Activated CD8-positive, alpha-beta T cell treated with anti-CD3 and anti-CD28 coated beads, Interleukin-2, amount 10 ng/mL, durations not matched to agents 7 days and 5 days (primary cell): Measurements from ENCODE around the gene CYTL1. TPM values are rescaled to one million over a fixed set of nuclear protein-coding genes. Genes with fewer than 3 reads are reported as not detected.
A peak's percentile ranks its signal among the peaks of the same experiment; 100 is the strongest.

Source experiments
- ATAC-seq: fragments of 150-1000 bp; cut with Tn5 transposase; one replicate; pipeline ENCODE4 v1.10.0; 2021; ENCODE audit warnings: moderate library complexity
- CTCF ChIA-PET: fragments of 350-600 bp; sonication (Branson Sonifier 250); formaldehyde crosslinking; loops from one replicate; lab custom pipeline; 2021; ENCODE audit warnings: antibody characterized with exemption; lab: Charles Lee
- POLR2A ChIA-PET: fragments of 350-600 bp; sonication (Branson Sonifier 250); formaldehyde crosslinking; loops from one replicate; lab custom pipeline; 2021; ENCODE audit warnings: antibody characterized with exemption; lab: Charles Lee
- DNase-seq: peaks from one replicate; pipeline ENCODE4 v3.0.0-alpha.2; 2020
- H3K27ac Mint-ChIP-seq: one replicate; pipeline ENCODE4 v1.8.0; 2021; ENCODE audit warnings: mild to moderate bottlenecking, mixed read lengths
- H3K27me3 Mint-ChIP-seq: one replicate; pipeline ENCODE4 v1.8.0; 2021; ENCODE audit warnings: low read depth, mixed read lengths
- H3K36me3 Mint-ChIP-seq: one replicate; pipeline ENCODE4 v1.8.0; 2021; ENCODE audit warnings: low read depth, mixed read lengths
- H3K4me1 Mint-ChIP-seq: one replicate; pipeline ENCODE4 v1.8.0; 2021; ENCODE audit warnings: low read depth, mixed read lengths
- H3K4me3 Mint-ChIP-seq: one replicate; pipeline ENCODE4 v1.8.0; 2021; ENCODE audit warnings: mild to moderate bottlenecking, mixed read lengths
- H3K9me3 Mint-ChIP-seq: one replicate; pipeline ENCODE4 v1.8.0; 2022; ENCODE audit warnings: mixed read lengths; ENCODE audit not compliant: insufficient read depth
- total RNA-seq, 2 experiments: library from RNA; stranded (reverse); gene quantifications; one replicate each; pipeline ENCODE4 v1.2.3, GENCODE V29; 2021

Gene CYTL1
- total RNA-seq, 2 experiments from 2014 or later, result not detected

- Mint-ChIP-seq H3K36me3 (no peaks in the 10 kb centered on the region), H3K4me3 (no peak overlapping the region), H3K27ac (no peak overlapping the region), H3K9me3 (no peaks in the 10 kb centered on the region), H3K27me3 (peaks cover 20% of the 10 kb centered on the region), H3K4me1 (peaks cover 6% of the 10 kb centered on the region)
- CTCF ChIA-PET, result no interaction called here
- no peak for DNase-seq
- no peak for ATAC-seq
- POLR2A ChIA-PET, result no interaction called here
Observed at GRCh38 chr4:5045097-5045496, 25.8 kb upstream of the CYTL1 start.

- ChIA-PET CTCF (no interaction called here), POLR2A (no interaction called here)
- ATAC-seq (no peak), DNase-seq (no peak)
- Mint-ChIP-seq H3K27ac (no peak overlapping the region), H3K36me3 (no peaks in the 10 kb centered on the region), H3K27me3 (peaks cover 19% of the 10 kb centered on the region), H3K9me3 (no peaks in the 10 kb centered on the region), H3K4me3 (no peak overlapping the region), H3K4me1 (peaks cover 6% of the 10 kb centered on the region)
Observed at GRCh38 chr4:5044341-5044740, 25.1 kb upstream of the CYTL1 start.

DNA sequence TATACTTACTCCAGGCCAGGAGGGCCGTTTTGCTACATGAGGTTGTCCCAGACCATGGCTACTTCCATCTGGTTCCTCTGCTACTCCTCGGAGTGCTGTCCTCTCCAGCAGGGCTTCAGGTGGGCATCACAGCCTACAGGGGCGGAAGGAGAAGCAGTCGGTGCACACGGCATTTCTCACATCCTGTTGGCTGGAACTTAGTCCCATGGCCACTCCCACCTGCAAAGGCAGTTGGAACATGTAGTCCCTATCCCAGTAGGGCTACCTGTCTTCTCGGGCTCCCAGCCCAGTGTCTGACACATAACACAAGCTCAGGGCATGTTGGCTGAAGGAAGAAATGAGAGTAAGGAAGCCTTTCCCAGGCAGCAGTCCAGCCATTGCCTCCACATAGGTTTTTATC is 24.3 kb upstream of the CYTL1 start:
- Mint-ChIP-seq H3K4me1 (peaks cover 6% of the 10 kb centered on the region), H3K4me3 (no peak overlapping the region), H3K27ac (no peak overlapping the region), H3K36me3 (no peaks in the 10 kb centered on the region), H3K27me3 (peaks cover 19% of the 10 kb centered on the region), H3K9me3 (no peaks in the 10 kb centered on the region)
- ATAC-seq, result no peak
- DNase-seq, result no peak
- POLR2A ChIA-PET, result no interaction called here
- CTCF ChIA-PET, result no interaction called here

GRCh38 chr4:5041699-5042098 is 22.4 kb upstream of the CYTL1 start:
- CTCF ChIA-PET, result no interaction called here
- H3K4me1 Mint-ChIP-seq, result peaks cover 6% of the 10 kb centered on the region
- no peak overlapping the region for H3K4me3 Mint-ChIP-seq
- no peak for ATAC-seq
- H3K27me3 Mint-ChIP-seq, result peaks cover 15% of the 10 kb centered on the region
- H3K27ac Mint-ChIP-seq, result no peak overlapping the region
- no peaks in the 10 kb centered on the region for H3K9me3 Mint-ChIP-seq
- H3K36me3 Mint-ChIP-seq, result no peaks in the 10 kb centered on the region
- DNase-seq, result no peak
- POLR2A ChIA-PET, result no interaction called here

DNA sequence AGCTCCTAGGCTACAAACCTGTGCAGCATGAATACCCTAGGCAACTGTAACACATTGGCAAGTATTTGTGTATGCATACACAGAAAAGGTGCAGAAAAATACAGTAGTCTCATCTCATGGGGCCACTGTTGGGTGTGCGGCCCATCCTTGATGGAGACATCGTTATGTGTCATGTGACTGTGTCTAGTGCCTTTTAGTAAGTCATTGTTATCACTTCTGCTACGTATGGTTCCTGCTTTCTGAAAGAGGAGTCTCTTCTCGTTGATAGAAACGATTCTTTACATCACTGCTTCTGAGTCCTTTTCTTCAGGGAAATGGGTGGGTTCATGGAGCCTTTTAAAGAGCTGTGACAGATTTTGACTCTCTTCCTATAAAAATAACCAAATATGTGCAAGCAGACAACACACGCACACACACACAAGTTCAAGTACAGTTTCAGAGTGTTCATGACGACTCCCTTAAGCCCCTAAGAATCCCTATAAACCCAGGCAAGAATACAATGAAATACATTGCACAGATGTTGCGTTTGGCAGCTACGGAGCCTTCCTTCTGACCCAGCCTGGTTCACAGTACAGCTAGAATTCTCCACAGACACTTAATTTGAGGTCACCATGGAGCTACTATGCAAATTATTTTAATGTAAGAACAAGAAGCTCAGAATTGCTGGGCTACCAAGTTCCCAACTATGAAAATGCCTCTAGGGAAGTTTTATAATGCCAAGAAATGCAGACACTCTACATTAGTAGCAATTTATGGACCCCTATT is 21.8 kb upstream of the CYTL1 start:
- Mint-ChIP-seq H3K27me3 (peaks cover 10% of the 10 kb centered on the region), H3K4me3 (no peak overlapping the region), H3K27ac (no peak overlapping the region), H3K4me1 (peaks cover 6% of the 10 kb centered on the region), H3K9me3 (no peaks in the 10 kb centered on the region), H3K36me3 (no peaks in the 10 kb centered on the region)
- ATAC-seq, result no peak
- ChIA-PET POLR2A (no interaction called here), CTCF (no interaction called here)
- no peak for DNase-seq

GRCh38 chr4:5039800-5040199 is 20.5 kb upstream of the CYTL1 start:
- ChIA-PET POLR2A (no interaction called here), CTCF (no interaction called here)
- H3K27ac Mint-ChIP-seq, result no peak overlapping the region
- H3K4me1 Mint-ChIP-seq, result peaks cover 1% of the 10 kb centered on the region
- ATAC-seq (no peak), DNase-seq (no peak)
- no peaks in the 10 kb centered on the region for H3K9me3 Mint-ChIP-seq
- no peak overlapping the region for H3K4me3 Mint-ChIP-seq
- no peaks in the 10 kb centered on the region for H3K36me3 Mint-ChIP-seq
- peaks cover 4% of the 10 kb centered on the region for H3K27me3 Mint-ChIP-seq

GRCh38 chr4:5037553-5038551 is 18.6 kb upstream of the CYTL1 start:
- H3K36me3 Mint-ChIP-seq, result no peaks in the 10 kb centered on the region
- DNase-seq, result no peak
- no peaks in the 10 kb centered on the region for H3K27me3 Mint-ChIP-seq
- POLR2A ChIA-PET, result no interaction called here
- H3K4me1 Mint-ChIP-seq, result peaks cover 9% of the 10 kb centered on the region
- no peak overlapping the region for H3K27ac Mint-ChIP-seq
- no peak for ATAC-seq
- no peaks in the 10 kb centered on the region for H3K9me3 Mint-ChIP-seq
- CTCF ChIA-PET, result no interaction called here
- H3K4me3 Mint-ChIP-seq, result no peak overlapping the region

GRCh38 chr4:5036239-5036638 is 17.0 kb upstream of the CYTL1 start:
- no peak overlapping the region for H3K4me3 Mint-ChIP-seq
- ATAC-seq (no peak), DNase-seq (no peak)
- H3K27ac Mint-ChIP-seq, result no peak overlapping the region
- CTCF ChIA-PET, result no interaction called here
- peaks cover 9% of the 10 kb centered on the region for H3K4me1 Mint-ChIP-seq
- H3K9me3 Mint-ChIP-seq, result no peaks in the 10 kb centered on the region
- no peaks in the 10 kb centered on the region for H3K36me3 Mint-ChIP-seq
- no peaks in the 10 kb centered on the region for H3K27me3 Mint-ChIP-seq
- POLR2A ChIA-PET, result interaction anchor here (0.5 kb wide), 1 partner anchor 1155 kb away, joined by 3 read pairs; no protein-coding TSS in a partner anchor

DNA sequence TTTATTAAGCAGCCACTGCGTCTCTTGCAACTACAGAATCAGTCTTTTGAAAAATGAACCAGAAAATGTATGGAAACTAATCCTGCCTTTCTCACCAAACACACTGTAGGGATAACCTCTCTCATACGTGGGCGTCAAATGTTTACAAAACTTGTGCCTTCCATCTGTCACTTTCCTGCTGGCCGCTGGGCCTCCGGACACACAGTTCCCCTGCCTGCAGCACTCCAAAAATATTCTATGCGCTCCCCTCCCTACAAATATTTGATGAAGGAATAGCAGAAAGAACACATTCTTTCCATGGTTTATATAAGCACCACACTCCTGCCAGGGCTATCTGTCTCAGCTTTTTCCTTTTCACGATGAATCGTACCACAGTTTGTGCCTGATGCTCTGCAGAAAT is 14.9 kb upstream of the CYTL1 start:
- CTCF ChIA-PET, result no interaction called here
- Mint-ChIP-seq H3K9me3 (no peaks in the 10 kb centered on the region), H3K4me3 (no peak overlapping the region), H3K27ac (no peak overlapping the region), H3K27me3 (no peaks in the 10 kb centered on the region), H3K4me1 (peaks cover 9% of the 10 kb centered on the region), H3K36me3 (no peaks in the 10 kb centered on the region)
- POLR2A ChIA-PET, result no interaction called here
- DNase-seq, result no peak
- no peak for ATAC-seq

DNA sequence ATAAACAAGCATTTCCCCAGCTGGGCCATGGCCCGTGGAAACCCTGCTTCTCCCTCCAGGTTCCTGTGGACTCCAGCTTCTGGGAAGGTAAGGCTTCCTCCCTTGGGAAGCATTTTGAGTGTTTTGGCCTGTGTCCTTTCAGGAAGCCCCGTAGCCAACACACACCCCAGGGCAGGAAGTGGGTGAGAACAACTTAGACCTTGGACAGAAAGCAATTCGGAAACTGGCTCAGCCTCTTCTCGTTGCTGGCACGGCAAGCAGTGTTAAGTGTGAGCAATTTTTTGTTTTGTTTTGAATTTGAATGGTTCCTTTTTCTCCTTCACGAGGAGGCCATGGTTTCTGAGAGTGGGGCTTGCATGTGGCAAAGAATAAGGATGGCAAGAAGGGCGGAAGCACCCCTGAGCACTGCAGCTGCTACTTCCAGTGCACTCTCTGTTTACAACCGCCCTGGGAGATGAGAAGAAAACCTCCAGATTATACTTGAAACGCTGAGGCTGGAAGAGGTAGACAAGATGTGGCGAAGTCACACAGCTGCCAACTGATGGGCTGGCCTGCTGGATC is 14.1 kb upstream of the CYTL1 start:
- peak overlapping the region; percentile 76 for H3K27ac Mint-ChIP-seq
- no peaks in the 10 kb centered on the region for H3K36me3 Mint-ChIP-seq
- DNase-seq (no peak), ATAC-seq (no peak)
- no peak overlapping the region for H3K4me3 Mint-ChIP-seq
- no peaks in the 10 kb centered on the region for H3K27me3 Mint-ChIP-seq
- H3K9me3 Mint-ChIP-seq, result no peaks in the 10 kb centered on the region
- peaks cover 9% of the 10 kb centered on the region for H3K4me1 Mint-ChIP-seq
- ChIA-PET POLR2A (no interaction called here), CTCF (no interaction called here)

DNA sequence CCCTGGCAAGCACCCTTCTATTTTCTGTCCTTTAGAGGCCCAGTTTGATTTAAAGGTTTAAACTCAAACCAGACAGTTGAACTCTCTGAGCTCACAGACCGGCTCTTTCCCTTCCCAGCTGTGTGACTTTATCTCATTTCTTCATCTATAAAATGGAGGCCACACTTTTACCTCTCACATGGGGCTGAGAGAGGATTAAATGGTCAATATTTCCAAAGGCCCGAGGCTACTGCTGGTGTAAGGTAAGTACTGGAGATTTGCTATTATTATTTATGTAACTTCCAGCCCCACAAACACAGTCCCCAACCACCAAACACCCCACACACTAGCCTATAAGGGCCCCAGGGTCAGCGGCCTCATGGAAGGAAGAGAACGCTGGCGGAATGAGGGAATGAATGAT is 13.6 kb upstream of the CYTL1 start:
- DNase-seq, result no peak
- ChIA-PET CTCF (no interaction called here), POLR2A (no interaction called here)
- Mint-ChIP-seq H3K4me1 (peaks cover 9% of the 10 kb centered on the region), H3K27me3 (no peaks in the 10 kb centered on the region), H3K36me3 (no peaks in the 10 kb centered on the region), H3K9me3 (no peaks in the 10 kb centered on the region), H3K27ac (no peak overlapping the region), H3K4me3 (no peak overlapping the region)
- no peak for ATAC-seq

- DNase-seq (no peak), ATAC-seq (no peak)
- Mint-ChIP-seq H3K27me3 (no peaks in the 10 kb centered on the region), H3K4me1 (peaks cover 9% of the 10 kb centered on the region), H3K27ac (no peak overlapping the region), H3K9me3 (no peaks in the 10 kb centered on the region), H3K4me3 (no peak overlapping the region), H3K36me3 (no peaks in the 10 kb centered on the region)
- POLR2A ChIA-PET, result no interaction called here
- CTCF ChIA-PET, result no interaction called here
Observed at GRCh38 chr4:5030927-5031326, 11.7 kb upstream of the CYTL1 start.
